ENCODE measurements around the gene ADAM8.

Gene ADAM8

DNA sequence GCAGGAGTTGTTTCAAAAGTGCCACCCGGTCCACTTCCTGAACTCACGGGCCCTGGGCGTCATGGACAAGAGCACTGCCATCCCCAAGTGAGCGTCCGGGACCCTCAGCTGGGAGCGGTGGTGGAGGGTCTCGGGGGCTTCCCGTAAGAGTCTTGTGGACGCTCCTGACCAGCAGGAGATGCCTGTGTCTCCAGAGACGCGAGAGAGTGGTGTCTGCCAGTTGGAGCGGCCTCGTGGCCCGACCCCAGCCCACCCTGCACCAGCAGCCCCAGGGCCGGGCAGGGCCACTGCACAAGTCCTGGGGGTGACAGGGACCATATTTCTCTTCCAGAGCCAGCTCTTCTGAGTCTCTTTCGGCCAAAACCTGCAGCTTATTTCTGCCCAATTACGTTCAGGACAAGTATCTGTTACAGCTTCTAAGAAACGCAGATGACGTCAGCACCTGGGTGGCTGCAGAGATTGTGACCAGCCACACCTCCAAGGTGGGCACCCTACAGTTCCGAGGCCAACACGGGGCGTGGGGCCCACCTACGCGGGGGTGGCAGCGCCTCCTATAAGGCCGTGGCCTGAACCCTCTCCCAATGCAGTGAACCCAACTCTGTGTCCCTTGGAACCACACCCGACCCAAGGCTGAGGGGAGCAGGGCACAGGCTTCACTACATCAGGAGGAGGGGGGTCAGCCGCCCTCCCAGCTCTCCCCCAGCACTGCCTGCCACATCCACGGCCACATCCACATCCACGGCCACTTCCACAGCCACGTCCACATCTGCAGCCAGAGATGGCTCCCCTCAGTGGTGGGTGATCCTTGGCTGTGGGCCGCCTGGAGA, 62.8 kb downstream of the ADAM8 start:
- DNase-seq (ENCODE audit: low read depth in 1 of 2, low spot score in 1 of 2), result no peak

DNA sequence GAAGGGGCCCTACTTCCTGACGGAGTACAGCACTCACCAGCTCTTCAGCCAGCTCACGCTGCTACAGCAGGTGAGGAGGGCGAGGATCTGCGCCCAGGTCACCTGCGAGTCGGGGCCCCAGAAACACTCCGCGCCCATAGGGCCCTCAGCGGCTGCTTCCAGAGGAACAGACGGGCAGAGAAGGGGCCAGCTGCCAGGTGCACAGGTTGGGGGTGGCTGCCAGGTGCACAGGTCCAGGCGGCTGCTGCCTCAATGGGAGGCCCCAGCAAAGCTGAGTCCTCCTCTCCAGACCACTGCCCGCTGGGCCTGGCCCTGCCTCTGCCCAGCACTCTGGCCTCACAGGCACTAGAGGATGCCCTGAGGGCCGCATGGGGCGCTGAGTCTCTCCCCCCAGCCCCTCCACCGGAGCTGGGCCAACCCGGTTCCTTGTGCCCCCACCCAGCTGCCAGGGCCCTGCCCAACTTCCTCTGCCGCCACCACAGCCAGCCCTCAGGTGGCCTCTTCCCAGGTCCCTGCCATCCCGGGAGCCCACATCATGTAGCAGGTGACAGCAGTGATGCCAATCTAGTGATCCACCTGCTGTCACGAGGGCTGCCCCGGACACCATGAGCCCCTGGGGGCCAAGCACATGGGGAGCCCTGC, 63.7 kb downstream of the ADAM8 start:
- DNase-seq (ENCODE audit: low read depth in 1 of 2, low spot score in 1 of 2), result no peak

Data from stimulated activated CD4-positive, alpha-beta T cell treated with anti-CD3 and anti-CD28 coated beads, Interleukin-15, amount 100 ng/mL, for 1 hour (primary cell).